Left kidney (tissue), 2 donors: ENCODE results near the gene KCNG2. TPM values are rescaled to one million over a fixed set of nuclear protein-coding genes. Genes with fewer than 3 reads are reported as not detected.

Source experiments
- DNase-seq: peaks from one replicate; pipeline ENCODE4 v3.0.0-alpha.2; 2013
- polyA plus RNA-seq: library from polyadenylated mRNA; unstranded; fragments of 120-200 nt; gene quantifications from one replicate; pipeline ENCODE4 v1.2.1, GENCODE V29; 2013; ENCODE audit not compliant: insufficient read length

KCNG2 gene
- polyA plus RNA-seq, 1 donor, result 0.13 TPM

DNA sequence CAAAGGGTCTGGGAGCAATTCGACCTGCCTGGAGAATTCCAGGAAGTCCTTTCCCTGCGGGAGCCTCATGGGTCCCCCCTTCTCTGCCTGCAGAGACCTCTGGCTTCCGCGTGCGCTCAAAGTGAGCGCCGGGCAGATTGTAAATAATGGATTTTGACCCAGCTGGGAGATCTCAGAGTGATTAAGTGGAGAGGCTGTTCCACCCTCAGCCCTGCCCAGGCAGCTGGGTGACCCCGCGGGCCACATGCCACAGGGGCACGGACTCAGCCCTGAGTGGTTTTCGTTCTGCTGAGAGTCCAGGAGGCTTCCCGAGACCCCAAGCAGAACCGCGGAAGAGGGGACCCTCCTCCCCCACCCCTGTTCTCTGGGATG is 1.2 kb downstream of the KCNG2 start:
- DNase-seq, result no peak

DNA sequence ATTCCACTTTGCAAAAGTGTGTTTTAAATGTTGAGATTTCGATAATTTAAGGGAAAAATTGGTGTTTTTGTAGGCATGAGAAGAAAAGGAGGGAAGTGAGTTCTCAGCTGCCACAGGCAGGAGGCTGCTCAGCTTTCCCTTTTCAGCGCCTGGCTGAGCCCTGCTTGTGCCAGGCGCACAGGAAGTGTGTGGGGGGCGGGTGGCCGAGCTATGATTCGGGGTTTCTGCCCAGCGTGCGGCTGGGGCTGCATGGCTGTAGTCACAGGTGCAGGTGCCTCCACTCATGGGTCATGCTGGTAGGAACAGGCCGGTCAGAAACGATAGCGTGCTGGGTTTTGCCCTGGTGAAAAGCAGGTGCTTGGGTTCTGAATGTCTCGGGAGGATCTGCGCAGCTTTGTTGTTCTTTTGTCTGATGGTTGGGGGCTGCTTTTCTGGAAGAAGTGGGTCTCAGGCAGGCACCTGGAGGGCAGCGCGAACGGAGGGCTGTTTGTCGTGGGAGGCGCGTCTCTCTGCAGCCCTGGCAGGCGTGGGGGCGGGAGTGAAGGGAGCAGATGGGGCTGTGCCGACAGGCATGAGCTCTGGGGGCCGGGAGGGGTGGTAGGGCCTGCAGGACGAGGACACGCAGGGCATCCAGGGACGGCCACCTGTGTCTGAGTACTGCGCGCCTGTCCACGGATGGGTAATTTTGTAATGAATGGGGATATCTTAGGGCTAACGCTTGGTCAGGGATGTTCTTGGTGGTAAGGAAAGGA is 2.1 kb downstream of the KCNG2 start:
- no peak for DNase-seq

DNA sequence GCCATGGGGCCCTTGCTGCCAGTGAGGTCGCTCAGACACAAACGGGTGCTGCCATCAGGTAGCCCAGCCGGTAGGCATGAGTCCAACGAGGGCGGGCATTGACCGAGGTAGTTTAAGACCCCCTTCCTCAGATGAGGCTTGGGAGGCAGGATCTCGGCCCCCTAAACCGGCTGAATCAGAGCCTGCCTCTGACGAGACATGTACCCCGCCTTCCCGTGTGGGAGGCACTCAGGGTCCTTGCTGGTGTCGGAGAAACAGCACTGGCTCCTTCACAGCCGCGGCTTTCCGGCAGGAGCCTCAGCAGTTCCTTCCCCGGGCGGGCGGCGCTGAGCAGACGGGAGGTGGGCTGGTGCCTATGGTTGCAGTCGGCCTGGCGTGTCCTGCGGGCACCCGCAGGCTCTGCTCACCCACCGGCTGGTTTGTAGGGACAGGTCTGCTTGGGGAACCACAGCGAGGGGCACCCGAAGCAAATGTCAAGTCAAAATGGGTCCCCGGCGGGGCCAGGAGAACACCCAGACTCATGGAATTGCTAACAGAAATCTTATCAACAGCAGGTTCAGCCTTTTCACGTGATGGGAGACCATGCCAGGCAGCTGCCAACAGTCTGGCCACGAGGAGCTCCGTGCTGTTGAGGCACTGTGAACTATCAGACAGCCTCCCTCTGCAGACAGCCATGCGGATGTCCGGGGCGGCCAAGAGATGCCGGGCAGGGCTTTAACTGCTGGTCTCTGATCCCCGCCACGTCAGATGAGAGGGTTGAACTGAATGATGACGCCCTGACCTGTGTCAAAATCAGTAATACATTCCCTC is 2.8 kb downstream of the KCNG2 start:
- no peak for DNase-seq

DNA sequence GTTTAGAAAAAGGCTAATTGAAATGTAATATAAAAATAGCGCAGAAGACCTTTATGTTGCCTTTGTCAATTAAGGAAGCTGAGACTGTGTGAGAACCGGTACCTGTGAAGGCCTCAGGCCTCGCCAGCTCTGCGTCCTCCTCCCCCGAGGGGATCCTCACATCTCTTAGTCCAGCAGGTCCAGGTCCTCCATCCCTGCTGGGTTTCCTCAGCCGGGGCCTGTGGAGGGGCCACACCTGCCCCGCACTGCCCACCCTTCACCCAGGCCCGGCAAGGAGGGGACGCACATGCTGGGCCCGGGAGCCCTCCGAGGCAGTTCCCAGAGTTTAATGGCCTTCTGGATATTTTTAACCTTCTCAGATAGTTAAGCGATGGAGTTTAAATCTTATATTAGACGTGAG is 3.5 kb downstream of the KCNG2 start:
- no peak for DNase-seq

DNA sequence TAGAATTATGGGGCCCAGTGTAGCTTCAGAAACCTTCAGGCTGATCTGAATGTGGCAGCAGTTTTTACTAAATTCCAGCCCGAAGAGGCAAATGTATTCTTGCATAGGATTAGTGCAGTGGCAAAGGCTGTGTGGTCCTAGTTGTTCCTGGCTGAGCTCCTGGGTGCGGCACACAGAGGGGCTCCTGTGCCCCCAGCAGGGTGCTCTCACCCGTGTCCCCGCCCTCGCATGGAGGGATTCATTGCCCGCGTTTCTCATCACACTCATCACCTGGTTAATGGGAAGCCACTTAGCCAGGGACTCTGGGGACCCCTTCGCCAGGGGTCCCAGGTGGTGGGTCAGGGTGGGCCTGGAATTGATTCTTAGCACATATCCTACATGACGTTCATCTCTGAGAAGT is 3.9 kb downstream of the KCNG2 start:
- no peak for DNase-seq

DNA sequence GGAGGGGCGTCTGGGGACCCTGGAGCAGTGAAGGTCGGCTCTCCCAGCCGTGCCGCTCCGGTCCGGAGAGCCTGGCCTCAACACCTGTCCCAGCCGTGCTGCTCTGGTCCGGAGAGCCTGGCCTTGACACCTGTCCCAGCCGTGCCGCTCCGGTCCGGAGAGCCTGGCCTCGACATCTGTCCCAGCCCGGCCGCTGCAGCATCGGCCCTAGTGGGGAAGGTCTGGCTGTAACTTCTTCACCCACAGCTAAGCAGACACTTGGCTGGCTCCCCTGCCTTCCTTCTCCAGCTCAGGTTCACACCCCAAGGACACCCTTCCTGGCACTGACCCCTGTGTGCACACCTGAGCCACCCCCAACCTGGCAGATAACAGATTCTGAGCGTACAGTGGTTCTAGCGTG is 4.6 kb downstream of the KCNG2 start:
- no peak for DNase-seq

DNA sequence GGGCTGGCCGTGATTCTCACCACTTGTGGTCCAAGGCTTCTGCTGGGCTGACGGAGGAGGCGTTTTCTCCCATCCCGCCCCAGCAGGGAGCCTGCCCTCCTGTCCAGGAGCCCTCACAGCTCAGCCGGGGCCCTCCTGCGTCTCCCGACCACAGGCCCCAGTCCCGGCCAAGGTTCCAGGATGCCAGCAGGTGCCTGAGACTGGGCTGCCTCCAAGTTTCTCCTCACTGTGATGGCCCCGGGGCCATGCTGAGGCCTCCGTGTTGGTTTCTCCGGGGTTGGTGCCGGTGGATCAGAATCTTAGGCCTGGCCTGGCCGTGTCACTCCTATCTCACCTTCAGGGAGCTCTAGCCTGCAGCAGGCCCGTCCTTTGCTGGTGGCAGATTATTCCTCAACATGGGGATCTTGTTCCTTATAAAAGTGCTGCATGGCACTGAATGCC is 5.9 kb downstream of the KCNG2 start:
- no peak for DNase-seq

DNA sequence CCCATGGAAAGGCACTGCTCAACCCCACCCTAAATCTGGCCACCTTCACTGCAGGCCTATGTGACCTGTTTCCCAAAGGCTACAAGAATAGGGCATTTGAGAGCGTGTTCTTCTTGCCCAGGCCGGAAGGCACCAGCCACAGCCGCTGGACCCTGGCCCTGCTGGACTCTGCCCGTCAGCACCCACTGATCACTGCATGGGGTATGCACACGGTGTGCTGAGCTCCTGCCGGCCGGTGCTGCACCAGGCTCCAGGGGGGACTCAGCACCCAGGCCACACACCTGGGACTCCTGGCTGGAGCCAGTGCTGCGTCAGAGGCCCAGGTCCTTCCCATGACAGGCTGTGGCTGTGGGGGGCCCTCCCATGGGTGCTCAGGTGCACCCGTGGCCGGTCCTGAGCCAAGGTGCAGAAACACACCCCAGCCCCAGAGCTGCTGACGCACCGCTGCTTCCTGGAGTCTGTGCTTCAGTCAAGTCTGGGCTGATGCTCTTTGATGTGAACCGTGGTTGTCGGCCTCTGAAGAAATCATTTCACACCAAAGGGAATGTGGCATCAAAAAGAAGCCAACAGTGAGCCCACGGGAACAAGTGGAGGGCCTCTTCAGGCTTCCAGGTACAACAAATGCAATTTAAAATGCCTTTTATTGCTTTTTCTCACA is 6.5 kb downstream of the KCNG2 start:
- no peak for DNase-seq

DNA sequence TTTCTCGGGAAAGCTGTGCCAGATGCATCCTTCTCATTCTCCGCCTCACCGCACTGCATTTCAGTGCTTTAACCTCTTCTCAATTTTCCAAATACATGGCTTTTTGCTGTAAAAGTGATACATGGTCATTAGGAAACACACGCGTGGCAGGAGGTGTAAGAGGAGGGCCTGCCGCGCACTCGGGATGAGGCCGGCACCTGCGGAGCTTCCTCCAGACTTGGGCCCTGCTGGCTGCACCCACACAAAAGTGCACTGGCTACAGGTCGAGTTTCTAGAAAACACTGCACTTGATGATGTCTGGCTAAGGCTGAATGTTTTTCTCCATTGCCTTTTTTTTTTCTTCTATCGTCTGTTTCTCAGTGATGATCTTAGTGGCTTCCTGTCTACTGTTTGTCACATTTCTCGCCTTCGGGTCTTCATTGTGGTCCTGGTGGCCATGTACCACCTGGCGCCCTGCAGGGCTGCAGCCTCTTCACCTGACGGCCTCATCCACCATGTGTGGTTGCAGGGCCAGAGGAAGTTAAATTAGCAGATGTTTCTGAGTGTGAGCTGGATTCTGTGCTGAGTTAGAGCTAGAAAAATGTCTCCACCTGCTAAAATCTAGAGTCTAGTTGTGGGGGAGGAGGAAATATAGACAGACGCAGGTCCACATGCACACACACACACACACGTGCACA is 7.6 kb downstream of the KCNG2 start:
- DNase-seq, result no peak

DNA sequence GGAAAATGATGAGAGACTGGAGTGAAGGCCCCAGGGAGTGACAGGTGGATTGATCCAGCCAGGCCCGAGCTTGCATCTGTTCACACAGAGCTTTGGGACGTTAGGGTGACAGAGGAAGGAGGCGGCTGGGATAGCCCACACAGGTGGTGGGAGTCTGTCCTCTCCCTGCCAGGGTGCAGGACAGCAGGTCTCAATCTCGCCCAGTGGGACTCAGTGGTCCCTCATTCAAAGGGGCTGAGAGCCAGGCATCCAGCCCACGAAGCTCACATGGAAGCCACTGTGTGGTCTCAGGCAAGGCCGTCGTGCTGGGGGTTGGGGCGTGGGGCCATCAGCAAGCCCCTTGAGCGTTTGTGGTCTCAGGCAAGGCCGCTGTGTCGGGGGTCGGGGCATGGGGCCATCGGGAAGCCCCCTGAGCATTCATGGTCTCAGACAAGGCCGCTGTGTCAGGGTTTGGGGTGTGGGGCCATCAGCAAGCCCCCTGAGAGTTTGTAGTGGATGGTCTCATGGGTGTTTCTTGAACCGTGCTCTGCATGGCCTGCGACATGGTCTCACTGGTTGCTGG is 8.3 kb downstream of the KCNG2 start:
- DNase-seq, result no peak

DNA sequence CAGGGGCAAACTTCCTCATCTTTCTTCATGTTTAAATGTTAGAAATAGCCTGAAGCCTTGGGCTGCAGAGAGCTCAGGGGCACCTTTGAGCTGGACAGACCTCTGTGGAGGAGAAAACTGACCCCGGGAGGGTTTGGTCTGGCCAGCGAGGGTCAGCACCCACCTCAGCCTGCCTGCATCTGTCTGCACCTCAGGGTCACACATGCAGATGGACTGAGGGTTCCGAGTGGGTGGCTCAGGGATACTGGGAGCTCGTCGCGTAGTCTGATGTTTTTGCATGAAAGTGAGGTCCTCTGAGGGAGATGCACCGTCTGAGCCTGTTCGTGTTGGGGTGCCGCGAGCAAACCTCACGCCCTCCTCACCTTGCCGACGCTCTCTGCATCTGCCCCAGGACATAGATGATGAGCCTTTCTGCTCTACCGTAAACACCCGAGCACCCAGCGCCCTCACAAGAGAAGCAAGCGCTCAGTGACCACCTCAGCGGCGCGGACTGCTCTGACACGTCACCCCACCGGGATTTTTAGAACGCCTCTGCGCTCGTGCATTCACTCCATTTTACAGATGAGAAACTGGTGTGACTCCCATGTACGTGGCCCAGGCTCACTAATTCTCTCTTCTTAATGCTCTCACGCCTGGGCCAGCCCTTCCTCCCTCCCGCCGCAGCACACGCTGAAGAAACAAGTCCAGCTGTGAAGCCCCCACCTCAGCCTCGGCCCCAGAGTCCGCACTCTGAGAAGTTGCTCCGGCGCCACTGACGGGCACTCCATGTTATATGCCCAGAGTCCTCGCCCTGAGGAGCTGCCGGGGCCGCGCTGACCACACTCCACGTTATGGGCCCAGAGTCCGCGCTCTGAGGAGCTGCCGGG is 9.5 kb downstream of the KCNG2 start:
- DNase-seq, result no peak

DNA sequence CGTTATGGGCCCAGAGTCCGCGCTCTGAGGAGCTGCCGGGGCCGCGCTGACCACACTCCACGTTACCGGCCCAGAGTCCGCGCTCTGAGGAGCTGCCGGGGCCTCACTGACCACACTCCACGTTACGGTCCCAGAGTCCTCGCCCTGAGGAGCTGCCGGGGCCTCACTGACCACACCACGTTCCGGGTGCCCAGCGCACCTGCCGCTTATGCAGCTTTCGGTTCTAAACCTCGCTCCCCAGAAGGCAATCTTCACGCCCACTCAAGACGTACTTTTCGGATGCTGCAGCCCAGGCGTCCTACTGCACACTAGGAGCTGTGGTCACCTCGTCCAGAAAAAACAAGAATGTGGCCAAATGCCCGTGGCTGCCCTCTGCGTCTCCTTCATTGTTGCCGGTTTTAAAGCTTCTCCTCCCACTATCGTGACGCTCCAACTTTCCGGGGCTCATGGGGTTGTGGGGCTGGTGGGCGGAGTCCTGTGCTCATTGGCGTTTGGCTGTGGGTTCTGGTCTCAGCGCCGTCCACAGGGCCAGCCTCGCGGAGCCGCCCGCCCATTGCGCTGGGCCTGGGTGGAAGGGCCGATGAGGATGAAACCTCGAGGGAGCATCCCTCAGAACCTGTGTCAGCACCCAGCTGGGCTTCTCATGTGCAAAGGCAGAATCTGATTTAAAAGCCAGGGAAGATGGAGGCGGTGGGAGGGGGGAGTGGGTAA is 11.9 kb downstream of the KCNG2 start:
- DNase-seq, result no peak

DNA sequence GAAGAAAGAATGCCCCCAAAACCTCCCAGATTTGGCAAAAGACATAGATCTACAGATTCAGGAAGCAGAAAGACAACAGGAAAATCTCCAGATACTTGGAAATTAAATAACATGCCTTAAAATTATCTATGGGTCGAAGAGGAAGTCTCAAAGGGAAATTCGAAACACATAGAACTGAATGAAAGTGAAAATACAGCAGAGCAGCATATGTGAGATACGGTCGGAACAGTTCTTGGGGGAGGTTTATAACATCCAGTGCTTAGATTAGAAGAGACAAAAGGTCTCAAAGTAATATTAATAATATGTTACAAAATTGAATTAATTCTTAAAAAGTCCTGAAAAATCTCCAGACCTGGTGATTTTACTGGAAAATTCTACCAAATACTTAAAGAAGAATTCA is 14.3 kb downstream of the KCNG2 start:
- DNase-seq, result no peak

DNA sequence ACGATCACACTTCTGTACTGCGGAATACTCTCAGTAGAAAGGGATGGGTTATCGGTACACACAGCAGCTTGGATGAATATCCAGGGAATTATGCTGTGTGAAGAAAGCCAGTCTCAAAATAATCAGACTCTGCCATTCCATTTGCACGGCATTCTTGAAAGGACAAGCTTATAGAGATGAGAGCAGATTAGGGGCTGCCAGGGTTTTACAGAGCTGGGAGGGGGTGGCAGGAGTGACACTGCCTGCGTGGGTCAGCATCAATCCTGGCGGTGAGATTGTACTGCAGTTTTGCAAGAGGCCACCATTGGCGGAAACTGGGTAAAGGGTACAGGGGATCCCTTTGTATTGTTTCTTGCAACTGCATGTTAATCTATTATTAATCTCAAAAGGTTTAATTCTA is 16.6 kb downstream of the KCNG2 start:
- DNase-seq, result no peak

DNA sequence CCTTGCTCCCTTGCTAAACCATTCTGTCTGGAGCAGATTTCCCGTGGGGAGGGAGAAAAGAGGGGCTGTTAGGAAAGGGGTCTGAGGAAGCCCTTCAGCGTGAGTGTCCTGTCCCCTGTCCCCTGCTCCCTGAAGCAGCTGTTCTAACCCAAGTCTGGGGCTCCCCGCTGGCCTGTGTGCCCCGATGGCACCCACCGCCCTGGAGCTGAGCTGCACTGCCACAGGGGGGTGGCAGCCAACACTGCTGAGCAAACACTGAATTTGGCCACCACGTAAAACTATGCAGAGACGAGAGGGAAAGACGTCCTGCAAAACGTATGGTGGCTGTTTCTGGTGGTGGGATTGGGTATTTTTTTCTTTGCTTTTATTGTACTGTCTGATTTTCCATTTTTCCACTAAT is 17.9 kb downstream of the KCNG2 start:
- DNase-seq, result no peak

DNA sequence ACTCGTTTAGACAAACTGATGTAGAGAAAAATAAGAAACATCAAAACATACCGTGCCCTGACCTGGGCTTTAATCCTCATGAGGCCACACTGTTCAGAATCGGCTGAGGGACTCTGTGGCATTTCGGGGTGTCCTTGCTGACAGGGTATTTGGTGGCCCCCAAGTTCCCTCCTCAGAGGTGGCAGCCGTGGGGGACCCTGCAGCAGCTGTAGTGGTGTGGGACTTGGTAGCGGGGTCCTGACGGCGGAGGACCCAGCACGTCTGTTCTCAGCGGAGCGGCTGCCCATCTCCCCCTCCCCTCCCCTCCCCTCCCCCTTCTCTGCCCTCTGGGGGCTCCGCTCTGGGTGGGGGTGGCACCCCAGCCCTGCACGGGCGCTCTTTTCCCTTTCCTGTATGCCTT is 18.4 kb downstream of the KCNG2 start:
- DNase-seq, result no peak

DNA sequence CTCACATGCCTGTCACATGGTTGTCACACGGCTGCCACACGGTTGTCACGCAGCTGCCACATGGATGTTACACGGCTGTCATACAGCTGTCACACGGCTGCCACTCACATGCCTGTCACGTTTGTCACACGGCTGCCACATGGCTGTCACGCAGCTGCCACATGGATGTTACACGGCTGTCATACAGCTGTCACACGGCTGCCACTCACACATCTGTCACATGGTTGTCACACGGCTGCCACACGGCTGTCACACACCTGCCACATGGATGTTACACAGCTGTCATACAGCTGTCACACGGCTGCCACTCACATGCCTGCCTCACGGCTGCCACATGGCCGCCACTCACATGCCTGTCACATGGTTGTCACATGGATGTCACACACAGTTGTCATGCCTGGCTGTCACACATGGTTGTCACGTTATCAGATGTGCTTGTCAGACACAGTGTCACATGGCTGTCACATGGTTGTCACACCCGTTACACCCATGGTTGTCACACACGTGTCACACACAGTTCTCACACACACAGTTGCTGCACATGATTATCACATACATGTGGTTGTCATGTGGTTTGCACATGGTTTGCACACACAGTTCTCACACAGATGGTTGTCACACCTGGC is 19.4 kb downstream of the KCNG2 start:
- DNase-seq, result no peak

DNA sequence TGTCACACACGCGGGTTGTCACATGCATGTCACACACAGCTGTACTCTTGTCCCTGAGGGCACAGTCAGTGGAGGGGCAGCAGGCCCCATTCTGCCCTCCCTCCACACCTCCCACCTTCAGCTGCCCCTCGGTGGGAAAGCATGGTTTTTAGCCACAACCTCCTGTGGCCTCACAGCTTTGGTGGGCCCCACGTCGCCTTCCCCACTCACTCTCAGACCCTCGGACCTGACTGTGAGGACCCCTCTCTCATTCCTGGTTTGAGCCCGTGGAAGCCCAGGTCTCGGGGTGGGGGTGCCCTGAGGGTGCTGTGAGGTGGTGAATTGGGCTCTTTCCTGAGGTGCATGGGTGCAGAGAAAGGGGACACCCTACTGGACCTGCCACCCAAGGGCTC is 19.9 kb downstream of the KCNG2 start:
- DNase-seq, result no peak

DNA sequence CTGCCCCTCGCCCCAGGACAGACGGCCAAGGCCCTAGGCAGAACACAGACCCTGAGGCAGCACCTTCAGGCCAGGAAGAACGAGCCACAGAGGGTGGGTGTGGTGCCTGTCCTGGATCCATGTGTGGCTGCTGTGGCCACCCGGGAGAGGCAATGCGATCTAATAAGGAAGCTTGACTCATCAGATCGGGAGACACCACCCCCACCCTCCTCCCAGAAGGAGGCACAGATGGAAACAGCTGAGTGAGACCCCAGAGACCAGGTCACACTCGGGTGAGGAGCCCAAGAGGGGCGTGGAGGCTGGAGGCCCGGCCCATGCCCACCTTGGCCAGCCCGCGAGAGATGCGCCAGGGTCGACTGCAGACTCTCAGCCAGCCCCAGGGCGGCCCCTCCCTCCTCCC is 20.3 kb downstream of the KCNG2 start:
- DNase-seq, result no peak

DNA sequence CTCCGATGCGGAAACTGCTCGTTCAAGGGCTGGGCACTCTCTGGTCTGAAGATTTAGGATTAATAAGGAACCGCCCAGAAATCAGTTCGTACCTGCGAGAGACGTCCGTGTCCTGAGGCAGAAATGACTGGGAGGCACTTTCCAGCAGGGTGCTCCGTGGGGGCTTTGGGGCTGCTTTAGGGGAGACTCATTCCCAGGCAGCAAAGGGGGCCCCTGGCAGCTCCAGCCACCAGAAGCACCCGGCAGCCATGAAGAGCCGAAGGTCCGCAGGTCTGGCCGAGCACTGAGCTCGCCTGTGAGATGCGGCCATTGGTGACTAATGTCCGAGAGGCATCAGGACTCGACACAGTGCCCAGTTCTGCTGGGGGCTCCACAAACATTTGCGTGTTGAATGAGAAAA is 20.9 kb downstream of the KCNG2 start:
- DNase-seq, result no peak
